IPS DF 6.9 (cell line): ENCODE results near the gene BRD7.

Source experiments
- DNase-seq: peaks from one replicate; pipeline ENCODE4 v3.0.0-alpha.2; 2013; ENCODE audit warnings: low read depth, low spot score
- H3K27ac ChIP-seq: one replicate; pipeline ENCODE4 v1.5.1; 2013; ENCODE audit warnings: low read length, control low read depth
- H3K27me3 ChIP-seq: 2 replicates; pipeline ENCODE4 v1.6.1; 2013; ENCODE audit warnings: mild to moderate bottlenecking, low read length; ENCODE audit not compliant: control insufficient read depth, insufficient read depth
- H3K36me3 ChIP-seq: 2 replicates; pipeline ENCODE4 v1.6.1; 2013; ENCODE audit warnings: low read length; ENCODE audit not compliant: control insufficient read depth, insufficient read depth
- H3K4me1 ChIP-seq: 2 replicates; pipeline ENCODE4 v1.6.1; 2013; ENCODE audit warnings: low read length; ENCODE audit not compliant: control insufficient read depth, insufficient read depth
- H3K4me3 ChIP-seq: 2 replicates; pipeline ENCODE4 v1.5.1; 2013; ENCODE audit warnings: mild to moderate bottlenecking, low read length
- H3K9me3 ChIP-seq: 2 replicates; pipeline ENCODE4 v1.6.1; 2013; ENCODE audit warnings: low read length, inconsistent platforms; ENCODE audit not compliant: control insufficient read depth, insufficient read depth
- WGBS: extraction: QIAGEN DNeasy Blood & Tissue Kit; methylation state at CpG from one replicate; pipeline ENCODE4 v1.1.7; 2013; ENCODE audit warnings: mixed read lengths, missing lambda C conversion rate; ENCODE audit not compliant: insufficient read length, insufficient coverage; 5-methylcytosine and 5-hydroxymethylcytosine counted together

The BRD7 gene

DNA sequence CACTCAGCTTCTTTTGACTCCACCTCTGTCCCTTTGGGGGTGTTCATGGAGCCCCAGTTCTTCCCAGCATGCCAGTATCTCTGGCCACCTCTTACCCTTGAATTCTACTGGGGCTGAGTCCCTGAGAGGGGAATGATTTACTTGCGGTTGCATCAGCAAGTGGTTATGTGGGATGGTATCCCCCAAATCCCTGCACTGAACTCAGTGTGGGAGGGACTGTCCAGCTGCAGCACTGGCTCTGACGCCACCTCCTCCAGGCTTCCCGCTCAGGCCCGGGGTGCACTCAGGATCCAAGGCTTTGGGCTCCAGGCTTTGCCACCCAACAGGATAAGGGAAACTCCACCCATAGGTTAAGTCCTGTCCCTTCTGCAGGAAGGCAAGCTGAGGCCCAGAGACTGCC is 21.1 kb upstream of the BRD7 start:
- H3K9me3 ChIP-seq = no peaks in the 10 kb centered on the region
- no peaks in the 10 kb centered on the region for H3K36me3 ChIP-seq
- H3K4me1 ChIP-seq = peaks cover 2% of the 10 kb centered on the region
- no CpG with 5 or more reads among the region's 4 CpGs for WGBS
- no peak overlapping the region for H3K27ac ChIP-seq
- no peak overlapping the region for H3K4me3 ChIP-seq
- DNase-seq = no peak
- H3K27me3 ChIP-seq = no peaks in the 10 kb centered on the region

DNA sequence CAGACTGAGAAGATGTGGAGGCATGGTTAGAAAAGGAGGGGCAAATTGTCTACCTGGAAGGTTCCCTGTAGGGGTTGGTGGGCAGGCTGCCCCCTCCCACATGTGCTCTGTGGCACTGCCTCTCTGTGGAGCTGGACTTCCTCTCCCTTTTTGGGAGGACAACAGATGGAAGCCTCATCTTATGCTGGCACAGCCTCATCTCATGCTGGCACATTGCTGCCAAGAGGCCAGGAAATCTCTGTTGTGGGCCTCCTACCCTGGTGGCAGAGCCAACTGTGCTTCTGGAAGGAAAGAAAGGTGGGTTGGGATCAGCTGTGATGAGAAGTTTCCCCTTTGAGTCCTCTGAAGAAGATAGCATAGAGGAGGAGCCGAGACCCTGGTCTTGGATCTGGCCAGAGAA is 19.7 kb upstream of the BRD7 start:
- H3K27me3 ChIP-seq = no peaks in the 10 kb centered on the region
- no peak overlapping the region for H3K27ac ChIP-seq
- no peak for DNase-seq
- H3K4me1 ChIP-seq = no peaks in the 10 kb centered on the region
- H3K9me3 ChIP-seq = no peaks in the 10 kb centered on the region
- H3K4me3 ChIP-seq = no peak overlapping the region
- no CpG with 5 or more reads among the region's 1 CpG for WGBS
- no peaks in the 10 kb centered on the region for H3K36me3 ChIP-seq

DNA sequence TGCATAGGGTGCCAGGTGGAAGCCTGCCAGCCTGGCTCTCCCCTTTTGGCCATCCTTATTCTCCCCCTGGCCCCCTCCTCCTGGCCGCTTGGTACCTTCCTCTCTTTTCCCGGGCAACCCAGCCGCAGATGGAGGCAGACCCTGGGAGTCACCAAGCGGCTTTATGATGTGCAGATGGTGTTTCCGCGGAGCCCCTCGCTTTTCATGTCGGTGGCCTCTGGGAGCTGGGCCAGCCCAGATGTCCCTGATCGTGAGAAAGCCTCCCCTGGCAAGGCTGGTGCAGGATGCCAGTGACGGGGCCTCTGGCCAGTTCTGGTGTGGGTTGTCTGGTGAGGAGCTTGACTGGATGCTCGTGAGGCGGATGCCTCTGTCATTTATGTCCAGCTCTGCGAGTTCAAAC is 18.0 kb upstream of the BRD7 start:
- no peaks in the 10 kb centered on the region for H3K4me1 ChIP-seq
- no peaks in the 10 kb centered on the region for H3K36me3 ChIP-seq
- no CpG with 5 or more reads among the region's 13 CpGs for WGBS
- H3K9me3 ChIP-seq = no peaks in the 10 kb centered on the region
- H3K4me3 ChIP-seq = no peak overlapping the region
- no peaks in the 10 kb centered on the region for H3K27me3 ChIP-seq
- no peak for DNase-seq
- no peak overlapping the region for H3K27ac ChIP-seq

DNA sequence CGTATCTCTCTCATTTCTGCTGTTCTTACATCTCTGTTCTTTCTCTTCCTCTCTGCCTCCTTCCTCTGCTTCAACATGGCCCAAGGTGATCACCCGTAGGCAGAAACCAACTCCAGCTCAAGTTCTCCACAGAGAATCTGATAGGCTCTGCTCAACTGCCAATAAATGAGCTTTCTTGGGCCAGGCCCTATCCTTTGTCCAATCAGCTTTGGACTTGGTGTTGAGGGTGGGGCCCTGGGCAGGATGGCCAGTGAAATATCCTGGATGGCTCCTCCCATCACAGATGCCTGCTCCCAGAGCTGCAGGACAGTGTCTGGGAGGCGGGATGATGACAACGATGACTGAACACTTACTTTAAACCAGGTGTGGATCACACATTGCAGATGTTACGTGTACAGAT is 17.4 kb upstream of the BRD7 start:
- Histone ChIP-seq H3K27me3 (no peaks in the 10 kb centered on the region), H3K36me3 (no peaks in the 10 kb centered on the region), H3K4me1 (no peaks in the 10 kb centered on the region), H3K9me3 (no peaks in the 10 kb centered on the region), H3K27ac (no peak overlapping the region), H3K4me3 (no peak overlapping the region)
- WGBS = no CpG with 5 or more reads among the region's 5 CpGs
- DNase-seq = no peak

DNA sequence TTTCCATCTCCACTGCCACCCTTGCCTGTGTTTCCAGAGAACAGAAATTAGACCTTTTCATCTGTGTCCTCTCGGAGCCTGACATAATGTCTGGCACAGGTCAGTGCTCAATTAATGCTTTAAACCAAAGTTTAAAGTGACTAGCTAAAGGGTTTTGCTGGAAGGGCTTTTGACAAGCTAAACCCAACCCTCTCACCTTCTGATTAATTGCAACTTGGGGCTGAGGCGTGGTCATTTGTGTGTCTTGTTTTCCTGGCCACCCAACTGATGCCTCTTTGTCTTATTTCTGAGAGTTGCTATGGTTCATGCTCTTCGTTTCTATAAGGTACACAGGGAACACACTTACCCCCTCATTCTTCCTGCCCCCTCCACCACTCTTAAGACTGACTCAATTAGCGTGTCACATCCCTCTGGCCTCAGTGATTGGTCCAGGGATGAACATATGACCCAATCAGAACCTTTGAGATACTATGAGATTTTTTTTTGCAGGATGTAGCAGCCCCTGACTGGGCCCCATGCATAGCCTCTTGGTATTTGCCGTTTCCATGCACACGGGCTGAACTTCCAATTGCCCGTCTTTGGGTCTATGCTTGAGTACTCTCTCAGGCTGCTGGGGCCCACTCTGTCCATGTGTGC is 15.8 kb upstream of the BRD7 start:
- no peaks in the 10 kb centered on the region for H3K36me3 ChIP-seq
- no peaks in the 10 kb centered on the region for H3K4me1 ChIP-seq
- H3K9me3 ChIP-seq = no peaks in the 10 kb centered on the region
- no CpG with 5 or more reads among the region's 7 CpGs for WGBS
- no peak overlapping the region for H3K27ac ChIP-seq
- H3K4me3 ChIP-seq = no peak overlapping the region
- no peaks in the 10 kb centered on the region for H3K27me3 ChIP-seq
- DNase-seq = no peak

DNA sequence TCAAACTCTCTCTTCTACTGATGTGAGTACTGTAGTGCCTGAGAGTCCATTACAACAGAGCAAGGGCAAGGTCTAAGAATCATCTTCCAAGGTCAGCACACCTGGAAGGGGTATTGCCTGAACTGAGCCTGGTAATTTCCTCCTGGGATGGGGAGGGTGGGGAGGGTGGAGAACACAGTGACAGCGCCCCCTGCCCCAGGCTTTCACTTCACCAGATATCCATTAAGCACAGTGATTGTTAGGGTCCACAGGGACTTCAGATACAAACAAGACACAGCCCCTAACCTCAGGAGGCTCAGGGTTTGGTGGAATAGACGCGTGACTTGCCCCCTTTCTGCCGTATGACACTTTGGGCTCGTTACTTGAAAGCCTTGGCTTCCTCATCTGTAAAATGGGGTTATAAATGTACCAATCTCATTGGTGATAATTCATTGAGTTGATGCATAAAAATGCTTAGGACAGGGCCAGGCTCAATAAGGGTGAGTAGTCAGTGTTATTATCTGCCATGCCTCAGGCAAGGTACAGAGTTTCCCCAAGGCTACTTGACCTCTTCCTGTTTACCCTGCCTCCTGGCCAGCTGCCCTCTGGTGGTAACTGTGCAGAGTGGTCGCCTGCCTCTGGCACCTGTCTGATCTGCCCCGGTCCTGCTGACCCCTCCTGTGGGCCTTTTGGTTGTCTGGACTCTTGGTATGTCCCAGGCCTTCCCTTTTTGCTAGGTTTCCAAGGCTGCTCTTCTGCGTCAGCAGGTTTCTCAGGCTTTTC is 13.1 kb upstream of the BRD7 start:
- Histone ChIP-seq H3K27me3 (no peaks in the 10 kb centered on the region), H3K4me1 (no peaks in the 10 kb centered on the region), H3K27ac (no peak overlapping the region), H3K36me3 (no peaks in the 10 kb centered on the region), H3K4me3 (no peak overlapping the region), H3K9me3 (no peaks in the 10 kb centered on the region)
- no peak for DNase-seq
- no CpG with 5 or more reads among the region's 8 CpGs for WGBS

DNA sequence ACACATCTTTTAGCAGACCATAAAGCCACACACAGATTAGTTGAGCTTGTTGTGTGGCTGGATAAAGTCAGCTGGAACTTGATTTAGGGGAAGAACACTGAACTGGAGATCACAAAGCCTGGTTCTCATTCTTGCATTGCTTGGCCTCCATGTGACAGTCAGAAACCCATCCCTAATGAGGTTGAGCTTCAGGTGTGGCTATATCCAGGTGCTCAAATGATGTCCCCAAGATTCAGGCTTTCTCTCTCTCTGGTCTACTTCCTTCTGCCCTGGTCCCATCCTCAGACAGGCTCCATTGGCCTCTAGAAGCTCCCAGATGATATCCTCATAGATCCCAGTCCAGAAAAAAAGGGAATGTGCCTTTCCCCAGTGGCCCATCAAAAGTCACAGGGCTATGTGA is 9.6 kb upstream of the BRD7 start:
- Histone ChIP-seq H3K4me3 (no peak overlapping the region), H3K27me3 (no peaks in the 10 kb centered on the region), H3K27ac (no peak overlapping the region), H3K9me3 (no peaks in the 10 kb centered on the region), H3K36me3 (no peaks in the 10 kb centered on the region), H3K4me1 (peaks cover 2% of the 10 kb centered on the region; the same call in 1 of the 2 replicates)
- DNase-seq = no peak

DNA sequence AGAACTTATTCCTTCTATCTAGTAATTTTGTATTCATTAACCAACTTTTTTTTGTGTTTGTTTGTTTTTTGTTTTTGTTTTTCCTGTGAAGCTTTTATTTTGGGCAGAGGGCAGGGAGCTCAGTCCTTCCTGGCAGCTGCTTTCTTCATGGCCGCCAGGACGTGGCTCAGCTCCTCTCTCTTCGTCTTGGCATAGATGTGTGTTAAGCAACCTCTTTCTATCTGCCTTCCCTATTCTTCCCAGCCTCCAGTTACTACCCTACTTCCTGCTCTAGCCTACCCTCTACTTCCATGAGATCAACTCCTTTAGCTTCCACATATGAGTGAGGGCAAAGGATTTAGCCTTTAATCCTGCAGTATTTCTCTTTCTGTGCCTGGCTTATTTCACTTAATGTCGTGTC is 8.2 kb upstream of the BRD7 start:
- no peak for DNase-seq
- Histone ChIP-seq H3K36me3 (no peaks in the 10 kb centered on the region), H3K9me3 (no peaks in the 10 kb centered on the region), H3K27ac (no peak overlapping the region), H3K4me1 (peaks cover 2% of the 10 kb centered on the region; the same call in 1 of the 2 replicates), H3K27me3 (no peaks in the 10 kb centered on the region), H3K4me3 (no peak overlapping the region)
- WGBS = no CpG with 5 or more reads among the region's 4 CpGs

DNA sequence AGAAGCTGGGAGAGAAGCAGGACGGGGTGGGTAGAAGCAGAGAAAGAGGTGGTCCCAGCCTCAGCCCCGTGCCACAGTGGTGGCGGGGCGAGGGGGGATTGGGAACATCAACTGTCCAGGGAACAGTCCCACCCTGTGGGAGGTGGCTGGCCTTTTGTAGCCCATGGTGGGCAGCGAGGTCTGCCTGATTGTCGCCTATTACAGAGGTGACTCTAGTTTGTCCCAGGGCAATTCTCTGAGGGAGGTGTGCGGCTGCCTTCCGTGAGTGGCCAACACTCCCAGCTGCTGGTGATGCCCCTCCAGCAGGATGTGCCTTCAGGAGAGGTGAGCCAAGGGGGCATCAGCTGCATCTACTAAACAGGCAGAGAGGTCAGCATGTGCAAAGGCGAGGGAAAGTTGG is 5.0 kb upstream of the BRD7 start:
- Histone ChIP-seq H3K27ac (no peak overlapping the region), H3K36me3 (no peaks in the 10 kb centered on the region), H3K9me3 (no peaks in the 10 kb centered on the region), H3K4me1 (peaks cover 2% of the 10 kb centered on the region; the same call in 1 of the 2 replicates), H3K4me3 (no peak overlapping the region), H3K27me3 (no peaks in the 10 kb centered on the region)
- no CpG with 5 or more reads among the region's 9 CpGs for WGBS
- no peak for DNase-seq

DNA sequence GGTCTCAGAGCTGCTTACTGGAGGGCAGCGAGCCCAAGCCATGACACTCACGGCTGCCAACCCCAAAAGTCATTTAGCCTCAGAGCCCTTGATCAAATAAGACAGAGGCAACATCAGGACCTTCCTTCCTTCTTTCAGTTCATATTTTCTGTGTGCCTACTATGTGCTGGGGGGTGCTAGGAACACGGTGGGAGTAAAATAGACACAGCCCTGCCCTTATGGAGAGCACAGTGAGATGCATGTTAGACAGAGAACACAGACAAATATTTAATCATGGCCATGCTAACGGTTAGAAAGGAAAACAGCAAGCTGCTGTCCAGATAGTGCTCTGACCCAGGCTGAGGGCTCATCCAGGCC is 4.5 kb upstream of the BRD7 start:
- Histone ChIP-seq H3K36me3 (no peaks in the 10 kb centered on the region), H3K4me3 (no peak overlapping the region), H3K27me3 (no peaks in the 10 kb centered on the region), H3K9me3 (no peaks in the 10 kb centered on the region), H3K27ac (no peak overlapping the region), H3K4me1 (peaks cover 2% of the 10 kb centered on the region; the same call in 1 of the 2 replicates)
- no CpG with 5 or more reads among the region's 4 CpGs for WGBS
- DNase-seq = no peak
